Omental fat pad (tissue), 4 donors: Measurements from ENCODE around the gene ANKS1B. TPM values are rescaled to one million over a fixed set of nuclear protein-coding genes. Genes with fewer than 3 reads are reported as not detected.
A peak's percentile ranks its signal among the peaks of the same experiment; 100 is the strongest.
"Not testable (repeated sequence)": the region's sequence is repeated elsewhere in the genome, so short reads cannot be mapped to it uniquely, and the experiment has no call there.

Source experiments
- ATAC-seq: fragments of 150-250 bp; one replicate; pipeline ENCODE4 v1.9.1; 2016; ENCODE audit warnings: mild to moderate bottlenecking, moderate library complexity; ENCODE audit not compliant: low FRiP score
- DNase-seq: peaks from one replicate; pipeline ENCODE4 v3.0.0-alpha.2; 2019; ENCODE audit warnings: low spot score
- CTCF ChIP-seq, 3 donors: fragments of 450-650 bp; IDR thresholded peaks; one replicate each; pipeline ENCODE4 v1.5.1; 2016 to 2017; ENCODE audit warnings: antibody characterized with exemption in 3 of 3, mild to moderate bottlenecking in 3 of 3, moderate library complexity in 2 of 3
- total RNA-seq, 4 donors: library from RNA; depleted of rRNA; stranded (reverse); fragments of >200 nt; gene quantifications; one replicate each; pipeline ENCODE4 v1.1.0, GENCODE V29; 2016

ANKS1B gene
- total RNA-seq, result 10 to 100 TPM in 1 of 4 donors, 1 to 10 TPM in 3; 5.5 to 26.4 (median 7.6) TPM

- DNase-seq, result no peak
- peak; percentile 95 for ATAC-seq
- TF ChIP-seq CTCF (IDR thresholded peaks at IDR 0.05), result no peak
These were observed at the start of gene ANKS1B for GRCh38 chr12:99984271-99985128. TSS of gene ANKS1B (minus strand) at chr12:99984936. CDS start at chr12:99984237, 699 bp downstream.

- no peak for ATAC-seq
- TF ChIP-seq CTCF (IDR thresholded peaks at IDR 0.05), result no peak
- no peak for DNase-seq
These were observed 47.1 kb upstream of the ANKS1B start for GRCh38 chr12:100031836-100032235.

GRCh38 chr12:100027671-100028070 is 42.9 kb upstream of the ANKS1B start:
- DNase-seq (no peak), ATAC-seq (no peak)
- TF ChIP-seq CTCF (IDR thresholded peaks at IDR 0.05), result no peak

DNA sequence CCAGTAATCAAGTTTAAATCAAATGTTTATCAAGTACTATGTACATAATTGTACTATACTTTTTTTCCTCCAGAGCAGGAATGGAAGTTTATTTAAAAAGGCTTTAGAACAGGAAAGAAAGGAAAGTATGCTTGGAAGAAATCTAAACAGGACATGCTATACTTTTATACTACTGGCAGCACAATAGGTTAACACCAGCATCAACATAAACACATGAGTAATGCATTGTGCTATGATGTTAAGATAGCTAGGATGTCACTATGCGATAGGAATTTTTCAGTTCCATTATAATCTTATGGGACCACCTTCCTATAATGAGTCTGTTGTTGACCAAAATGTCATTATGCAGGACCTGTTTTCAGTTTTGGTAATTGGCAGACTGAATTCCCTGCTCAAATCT is 41.5 kb upstream of the ANKS1B start:
- no peak for TF ChIP-seq CTCF (IDR thresholded peaks at IDR 0.05)
- ATAC-seq, result no peak
- no peak for DNase-seq

GRCh38 chr12:100024974-100025555 is 40.3 kb upstream of the ANKS1B start:
- no peak for TF ChIP-seq CTCF (IDR thresholded peaks at IDR 0.05)
- no peak for DNase-seq
- no peak for ATAC-seq

DNA sequence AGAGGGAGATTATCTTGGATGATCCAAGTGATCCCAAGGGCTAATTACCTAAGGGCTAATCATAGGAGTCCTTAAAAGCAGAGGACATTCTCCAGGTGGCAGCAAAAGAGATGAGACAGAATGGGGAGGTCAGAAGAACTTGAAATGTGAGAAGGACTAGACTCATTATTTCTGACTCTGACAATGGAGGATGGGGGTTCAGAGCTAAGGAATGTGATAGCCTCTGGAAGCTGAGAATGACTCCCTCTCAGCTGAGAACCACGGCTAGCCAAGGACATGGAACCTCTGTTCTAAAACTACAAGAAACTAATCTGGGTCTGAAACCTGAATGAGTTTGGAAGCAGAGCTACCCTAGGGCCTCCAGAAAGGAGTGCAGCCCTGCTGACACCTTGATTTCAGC is 35.6 kb upstream of the ANKS1B start:
- DNase-seq (no peak), ATAC-seq (no peak)
- no peak for TF ChIP-seq CTCF (IDR thresholded peaks at IDR 0.05)

GRCh38 chr12:100017056-100017455 is 32.3 kb upstream of the ANKS1B start:
- DNase-seq, result no peak
- ATAC-seq, result no peak
- TF ChIP-seq CTCF (IDR thresholded peaks at IDR 0.05), result no peak

DNA sequence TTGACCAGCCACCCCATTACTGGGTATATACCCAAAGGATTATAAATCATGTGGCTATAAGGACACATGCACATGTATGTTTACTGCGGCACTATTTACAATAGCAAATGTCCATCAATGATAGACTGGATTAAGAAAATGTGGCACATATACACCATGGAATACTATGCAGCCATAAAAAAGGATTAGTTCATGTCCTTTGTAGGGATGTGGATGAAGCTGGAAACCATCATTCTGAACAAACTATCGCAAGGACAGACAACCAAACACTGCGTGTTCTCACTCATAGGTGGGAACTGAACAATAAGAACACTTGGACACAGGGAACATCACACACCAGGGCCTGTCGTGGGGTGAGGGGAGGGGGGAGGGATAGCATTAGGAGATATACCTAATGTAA is 31.6 kb upstream of the ANKS1B start:
- not testable (repeated sequence) for ATAC-seq

DNA sequence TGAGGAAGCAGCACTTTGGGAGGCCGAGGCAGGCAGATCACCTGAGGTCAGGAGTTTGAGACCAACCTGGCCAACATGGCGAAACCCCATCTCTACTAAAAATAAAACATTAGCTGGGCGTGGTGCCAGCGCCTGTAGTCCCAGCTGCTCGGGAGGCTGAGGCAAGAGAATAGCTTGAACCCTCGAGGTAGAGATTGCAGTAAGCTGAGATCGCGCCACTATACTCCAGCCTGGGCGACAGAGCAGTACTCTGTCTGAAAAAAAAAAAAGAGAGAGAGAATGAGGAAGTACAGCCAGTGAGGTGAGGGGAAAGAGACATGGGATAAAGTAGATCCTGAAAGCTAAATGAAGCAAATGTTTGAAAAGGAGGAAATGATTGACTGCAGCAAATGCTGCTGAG is 21.1 kb upstream of the ANKS1B start:
- not testable (repeated sequence) for ATAC-seq, DNase-seq

More for the DNA sequence above, 31.6 kb upstream of the ANKS1B start:
- DNase-seq, result not testable (repeated sequence)
